ENCODE measurements around the gene ANO7.

The ANO7 gene

DNA sequence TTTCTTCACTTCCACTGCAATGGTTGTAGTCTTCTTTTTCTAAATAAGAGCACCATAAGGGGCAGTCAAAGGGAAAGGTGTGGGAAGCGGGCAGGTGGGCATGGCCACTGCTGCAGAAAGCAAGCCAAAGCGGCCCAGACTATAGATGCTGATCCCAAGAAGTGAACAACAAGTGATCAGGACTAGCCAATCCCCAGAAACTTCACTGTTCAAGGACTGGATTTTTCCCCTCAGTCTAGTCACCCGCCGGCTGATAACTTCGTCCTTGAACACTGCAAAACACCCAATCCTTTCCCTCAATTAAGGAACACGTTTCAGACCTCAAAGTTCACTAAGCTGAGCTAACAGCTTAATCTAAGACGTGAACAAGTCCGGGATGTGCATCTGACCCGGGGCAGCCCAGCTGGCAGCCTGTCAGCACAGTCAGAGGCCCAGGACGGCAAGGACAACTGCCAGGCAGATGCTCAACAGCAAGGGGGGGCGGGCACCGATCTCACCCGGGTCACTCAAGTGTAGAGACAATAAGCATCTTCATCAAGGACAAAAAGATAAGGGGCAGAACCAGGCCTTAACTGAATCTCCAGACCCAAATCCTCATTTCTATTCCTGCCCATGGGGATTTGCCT is 67.2 kb downstream of the ANO7 start:
- DNase-seq, result no peak

DNA sequence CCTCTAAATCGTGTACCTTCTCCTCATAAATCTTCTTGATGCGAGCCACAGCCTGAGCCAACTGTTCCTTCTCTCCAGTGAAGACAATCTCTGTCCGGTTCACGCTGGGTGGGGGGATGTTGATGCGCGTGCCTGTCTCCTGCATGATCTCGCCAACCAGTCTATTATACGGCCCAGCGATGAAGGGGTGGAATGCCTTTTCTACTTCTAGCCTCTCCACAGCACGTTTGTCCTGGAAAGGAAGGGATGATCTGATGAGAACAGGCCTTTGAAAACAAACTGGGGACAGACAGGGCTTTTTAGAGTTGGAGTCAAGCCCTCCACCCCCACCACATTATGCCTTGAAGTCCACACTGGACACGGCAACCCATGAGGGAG is 67.7 kb downstream of the ANO7 start:
- no peak for DNase-seq

DNA sequence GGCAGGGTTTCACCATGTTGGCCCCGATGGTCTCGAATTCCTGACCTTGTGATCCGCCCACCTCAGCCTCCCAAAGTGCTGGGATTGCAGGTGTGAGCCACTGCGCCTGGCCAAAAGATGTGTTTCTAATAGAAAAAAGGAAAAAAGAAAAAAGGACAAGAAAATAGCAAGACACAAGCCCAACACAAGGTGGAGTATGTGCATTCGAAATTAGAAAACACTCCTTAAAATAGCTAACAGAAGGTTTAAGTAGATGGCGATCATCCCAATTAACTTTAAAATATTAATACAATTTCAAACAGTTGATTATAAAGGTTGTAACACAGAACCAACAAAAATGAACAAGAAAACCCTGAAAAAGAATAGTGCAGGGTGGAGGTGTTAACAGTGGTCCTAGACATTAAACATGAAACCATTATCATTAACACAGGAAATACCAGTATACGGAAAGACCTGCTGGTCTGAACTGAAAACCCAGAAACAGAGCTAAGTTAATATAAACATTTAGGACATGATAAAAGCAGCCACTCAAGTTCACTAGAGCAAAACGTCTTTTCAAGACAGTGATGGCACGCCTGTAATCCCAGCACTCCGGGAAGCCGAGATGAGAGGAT is 69.0 kb downstream of the ANO7 start:
- DNase-seq, result no peak

DNA sequence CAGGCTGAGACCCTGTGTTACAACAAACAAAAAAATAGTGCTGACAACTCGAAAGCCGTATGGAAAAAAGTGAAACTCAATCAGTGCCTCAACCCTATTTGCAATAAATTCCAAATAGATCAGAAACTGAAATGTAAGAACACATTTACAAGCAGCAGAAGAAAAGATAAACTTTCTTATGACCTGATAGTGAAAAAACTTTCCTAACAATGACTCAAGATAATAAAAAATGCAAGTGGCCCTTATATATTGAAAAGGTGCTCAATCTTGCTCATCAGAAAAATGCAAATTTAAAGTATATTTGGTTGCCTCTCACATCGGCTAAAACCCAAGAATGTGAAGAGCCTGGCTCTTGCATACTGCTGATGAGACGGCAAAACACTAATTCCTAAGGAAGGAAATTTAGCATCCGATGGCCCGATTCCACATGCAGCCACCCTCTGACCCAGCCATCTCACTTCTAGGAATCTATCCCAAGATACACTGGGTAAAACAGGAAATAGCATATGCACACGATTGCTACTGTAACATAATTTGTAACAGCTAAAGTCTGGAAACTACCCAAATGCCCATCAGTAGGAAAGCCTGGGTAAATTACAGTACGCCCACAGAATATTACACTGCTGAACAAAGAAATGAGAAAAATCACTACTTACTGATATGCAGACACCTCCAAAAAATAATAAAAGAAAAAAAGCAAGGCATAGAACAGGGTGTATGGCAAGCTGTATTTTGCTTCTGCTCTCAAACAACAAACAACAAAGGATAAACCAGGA is 70.2 kb downstream of the ANO7 start:
- DNase-seq, result no peak

DNA sequence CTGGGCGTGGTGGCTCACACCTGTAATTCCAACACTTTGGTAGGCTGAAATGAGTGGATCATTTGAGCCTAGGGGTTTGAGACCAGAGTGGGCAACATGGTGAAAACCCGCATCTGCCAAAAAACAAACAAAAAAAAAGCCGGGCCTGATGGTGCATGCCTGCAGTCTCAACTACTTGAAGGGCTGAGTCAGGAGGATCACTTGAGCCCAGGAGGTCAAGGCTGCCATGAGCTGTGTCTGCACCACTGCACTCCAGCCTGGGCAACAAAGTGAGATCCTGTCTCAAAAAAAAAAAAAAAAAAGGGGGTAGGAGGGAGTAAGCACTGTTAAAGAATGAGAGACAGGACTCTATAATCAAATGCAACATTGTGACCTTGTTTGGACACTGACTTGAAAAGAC is 72.4 kb downstream of the ANO7 start:
- DNase-seq, result no peak

- no peak for DNase-seq
Observed at GRCh38 chr2:241261628-241262027, 73.2 kb downstream of the ANO7 start.

- no peak for DNase-seq
Observed at GRCh38 chr2:241263061-241263460, 74.6 kb downstream of the ANO7 start.

GRCh38 chr2:241265506-241265905 is 77.0 kb downstream of the ANO7 start:
- DNase-seq, result no peak

- DNase-seq, result no peak
Observed at GRCh38 chr2:241267249-241268067, 79.0 kb downstream of the ANO7 start.

GRCh38 chr2:241268306-241268705 is 79.8 kb downstream of the ANO7 start:
- no peak for DNase-seq

DNA sequence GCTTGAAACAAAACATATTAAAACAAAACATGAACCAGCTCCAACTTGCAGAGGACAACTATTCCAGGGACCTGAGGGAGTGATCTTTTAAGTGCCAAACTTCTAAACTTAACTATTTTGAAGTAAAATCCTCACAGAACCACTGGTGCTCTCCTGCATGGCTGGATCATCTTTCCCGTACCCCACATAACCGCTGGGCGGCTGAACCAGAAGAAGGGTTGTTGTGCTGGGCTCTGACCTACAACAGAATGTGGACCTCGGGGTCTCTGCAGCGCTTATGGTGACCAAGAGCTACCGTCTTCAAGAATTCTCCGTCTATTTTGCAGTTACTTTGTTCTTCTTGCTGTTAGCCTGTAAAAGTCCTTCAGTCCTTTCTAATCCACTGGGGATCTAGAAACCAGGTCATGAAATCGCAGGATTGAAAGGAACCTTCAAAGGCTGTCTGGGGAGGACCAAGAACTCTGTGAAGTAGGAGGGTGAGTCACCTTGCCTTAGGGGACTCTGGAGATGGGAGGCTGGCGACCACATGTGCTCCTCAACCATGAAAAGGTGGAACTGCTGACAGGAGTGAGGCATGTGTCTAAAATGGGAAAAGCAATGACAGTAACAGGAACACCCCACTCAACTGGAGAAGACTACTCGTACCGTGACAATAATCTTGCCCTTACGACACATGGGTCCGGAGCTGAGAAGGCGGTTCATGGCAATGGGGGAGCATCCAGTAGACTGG is 80.4 kb downstream of the ANO7 start:
- no peak for DNase-seq

- DNase-seq, result no peak
Observed at GRCh38 chr2:241269707-241270520, 81.4 kb downstream of the ANO7 start.

GRCh38 chr2:241270531-241270930 is 82.1 kb downstream of the ANO7 start:
- DNase-seq, result no peak

DNA sequence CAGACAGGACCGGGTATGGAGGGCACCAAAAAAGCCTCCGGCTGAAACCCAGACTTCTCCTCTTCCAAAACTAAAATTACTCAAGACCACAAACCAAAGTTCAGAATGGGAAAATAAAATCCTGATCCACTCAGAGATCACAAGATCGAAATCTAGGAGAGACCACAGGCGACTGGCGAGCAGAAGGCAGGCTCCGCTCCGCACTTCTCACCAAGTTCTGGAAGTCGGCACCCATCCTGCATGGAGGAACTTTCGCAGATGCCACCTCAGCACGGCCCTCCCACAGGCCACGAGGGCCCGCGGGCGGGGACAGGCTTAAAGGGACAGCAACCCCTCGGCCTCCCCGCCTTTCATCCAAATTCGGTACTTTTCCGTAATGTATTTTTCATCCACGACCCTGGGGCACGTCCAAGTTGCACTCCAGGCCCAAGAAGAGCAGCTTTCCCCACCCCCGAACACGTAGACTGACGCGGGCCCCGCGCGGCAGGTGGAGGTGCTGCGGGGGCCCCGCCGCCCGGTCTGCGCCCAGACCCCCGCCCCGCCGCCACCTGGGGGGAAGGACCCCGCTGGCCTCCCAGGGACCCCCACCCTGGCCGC is 83.3 kb downstream of the ANO7 start:
- DNase-seq, result no peak

GRCh38 chr2:241272303-241273209 is 84.1 kb downstream of the ANO7 start:
- DNase-seq, result no peak

DNA sequence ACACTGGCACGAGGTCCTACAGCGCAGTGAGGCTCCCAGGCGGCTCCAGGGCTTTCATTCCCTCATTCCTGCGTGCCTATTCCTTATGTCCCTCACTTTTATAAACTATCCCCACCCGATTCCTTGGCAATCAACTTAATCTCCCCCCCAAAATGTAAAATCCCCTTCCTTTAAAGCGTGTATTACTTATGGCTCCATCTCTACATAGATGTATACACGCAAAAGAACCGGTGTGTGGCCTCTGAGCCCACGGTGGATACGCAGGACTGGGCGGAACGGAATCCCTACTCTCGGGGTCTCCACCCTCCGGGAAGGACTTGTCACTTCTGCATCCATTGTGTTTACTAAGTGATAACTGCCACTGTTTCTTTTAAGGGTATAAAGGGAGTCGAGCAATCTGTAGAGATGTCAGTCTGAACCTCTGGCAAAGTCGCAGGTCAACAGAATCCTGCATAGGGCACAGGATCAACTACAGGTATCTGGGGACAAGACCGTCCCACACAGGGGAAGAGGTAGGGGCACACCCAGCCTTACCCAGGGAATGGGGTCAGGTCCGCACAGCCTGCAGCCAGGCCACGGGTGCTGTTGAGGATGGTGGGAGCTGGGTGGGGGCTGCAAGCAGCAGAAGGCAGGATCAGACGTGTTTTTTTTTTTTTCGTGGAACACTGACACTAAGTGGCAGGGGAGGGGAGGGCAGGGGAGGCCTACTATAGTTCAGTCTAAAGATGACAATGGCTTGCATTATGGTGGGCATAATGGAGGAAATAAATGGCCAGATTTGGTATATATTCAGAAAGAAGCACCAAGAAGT is 84.9 kb downstream of the ANO7 start:
- DNase-seq, result no peak

DNA sequence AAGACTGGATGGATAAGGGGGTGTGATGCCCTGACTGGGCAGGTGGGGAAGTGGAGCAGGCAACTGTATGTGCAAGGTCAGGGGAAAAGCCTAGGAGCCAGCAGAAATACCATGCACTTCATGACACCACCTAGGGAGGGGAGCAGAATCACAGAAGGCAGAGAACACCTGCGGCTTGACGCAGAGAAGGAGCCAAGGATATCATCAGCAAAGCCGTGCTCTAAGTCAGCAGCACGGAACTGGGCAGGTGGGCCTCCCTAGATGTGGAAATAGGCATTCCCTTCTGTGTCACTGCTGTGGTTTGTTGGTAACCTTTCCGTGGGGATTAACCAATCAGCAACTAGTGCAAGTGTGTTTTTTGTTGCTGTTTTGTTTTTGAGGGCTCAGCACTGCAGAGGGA is 85.7 kb downstream of the ANO7 start:
- DNase-seq, result no peak
